Sciatic nerve (tissue), 2 donors: ENCODE results near the gene PLXDC2. TPM values are rescaled to one million over a fixed set of nuclear protein-coding genes. Genes with fewer than 3 reads are reported as not detected.

Experiments used
- ATAC-seq: fragments of 200-7000 bp; cut with Tn5 transposase; one replicate; pipeline ENCODE4 v1.9.1; 2020; ENCODE audit warnings: mild to moderate bottlenecking, moderate library complexity
- DNase-seq: peaks from one replicate; pipeline ENCODE4 v3.0.0-alpha.2; 2020; ENCODE audit warnings: low spot score
- intact Hi-C: fragments of 100-400 bp; cut with DNase I; formaldehyde crosslinking; loops from one replicate; pipeline ENCODE4 v1.14.2; 2022
- total RNA-seq: library from RNA; stranded (reverse); fragmentation: NEBNext Ultra II Directional; extraction: Animal tissue kit (Norgen Biotek cat#: 25700); gene quantifications from one replicate; pipeline ENCODE4 v1.2.1, GENCODE V29; 2021
- donor health status: DM: no; HTN: no; CAD: no.
- donor health status: DM: no; HTN: no; CAD: no.

The PLXDC2 gene
- total RNA-seq, 1 donor from 2014 or later: 118 TPM

DNA sequence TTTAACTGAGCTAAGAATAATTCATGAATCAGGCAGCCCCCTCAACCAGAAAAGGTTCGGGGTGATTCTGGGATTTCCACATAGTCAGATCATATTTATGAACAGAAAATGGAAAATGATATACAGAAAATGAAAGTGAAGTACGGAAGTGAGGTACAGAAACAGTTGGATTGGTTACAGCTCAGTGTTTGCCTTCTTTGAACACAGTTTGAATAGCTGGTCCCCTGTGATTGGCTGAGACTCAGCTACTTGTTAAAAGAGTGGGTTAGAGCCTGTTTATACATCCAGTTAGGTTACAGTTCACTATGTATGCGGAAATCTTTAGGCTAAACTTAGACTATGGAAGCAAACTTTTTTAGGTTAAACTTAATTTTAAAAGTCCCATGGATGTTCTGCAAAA is 511.7 kb downstream of the PLXDC2 start:
- intact Hi-C loops: no loop called here
- ATAC-seq (no peak), DNase-seq (no peak)

GRCh38 chr10:20330246-20330645 is 514.0 kb downstream of the PLXDC2 start:
- ATAC-seq (no peak), DNase-seq (no peak)
- intact Hi-C loops: no loop called here

DNA sequence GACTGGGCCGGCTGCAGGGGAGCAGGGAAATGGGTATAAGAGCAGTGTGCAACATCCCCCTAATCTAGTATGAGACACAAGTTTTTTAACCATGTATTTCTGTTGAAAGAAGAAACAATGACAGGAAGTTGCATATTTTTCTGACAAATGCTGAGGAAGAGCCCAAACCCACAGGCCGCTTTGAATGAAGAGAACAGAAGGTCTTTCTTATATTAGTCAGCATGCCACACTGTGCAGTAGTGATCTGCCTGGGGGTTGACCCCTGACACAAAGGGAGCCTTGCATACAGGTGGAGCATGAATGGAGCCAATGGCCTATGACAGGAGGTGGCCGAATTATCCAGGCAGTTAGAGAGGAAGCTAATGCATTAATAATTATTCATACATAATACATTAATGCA is 518.3 kb downstream of the PLXDC2 start:
- no peak for ATAC-seq
- intact Hi-C loops: no loop called here

More for the DNA sequence above, 518.3 kb downstream of the PLXDC2 start:
- DNase-seq: no peak
